WTC11 (cell line): ENCODE measurements around the gene SUSD4. TPM values are rescaled to one million over a fixed set of nuclear protein-coding genes. Genes with fewer than 3 reads are reported as not detected.

Experiments
- ATAC-seq: fragments of 200-7000 bp; cut with Tn5 transposase; 2 replicates; pipeline ENCODE4 v1.10.0; 2021; ENCODE audit warnings: mild to moderate bottlenecking, moderate library complexity
- CTCF ChIA-PET: fragments of 300-600 bp; sonication (Branson Sonifier 250); formaldehyde crosslinking; loops from one replicate; lab custom pipeline; 2021; ENCODE audit warnings: antibody characterized with exemption; lab: Charles Lee
- POLR2A ChIA-PET: fragments of 350-600 bp; sonication (Branson Sonifier 250); formaldehyde crosslinking; loops from one replicate; lab custom pipeline; 2021; ENCODE audit warnings: antibody characterized with exemption; lab: Charles Lee
- DNase-seq: peaks from one replicate; pipeline ENCODE4 v3.0.0; 2021; ENCODE audit warnings: low spot score
- H3K27ac Mint-ChIP-seq: 2 replicates; pipeline ENCODE4 v1.8.0; 2021; ENCODE audit warnings: mixed read lengths
- H3K27me3 Mint-ChIP-seq: 2 replicates; pipeline ENCODE4 v1.8.0; 2021; ENCODE audit warnings: low read depth, mild to moderate bottlenecking, moderate library complexity, mixed read lengths
- H3K36me3 Mint-ChIP-seq: 2 replicates; pipeline ENCODE4 v1.8.0; 2021; ENCODE audit warnings: mixed read lengths
- H3K4me1 Mint-ChIP-seq: 2 replicates; pipeline ENCODE4 v1.8.0; 2022; ENCODE audit warnings: mixed read lengths
- H3K4me3 Mint-ChIP-seq: 2 replicates; pipeline ENCODE4 v1.8.0; 2021; ENCODE audit warnings: mild to moderate bottlenecking, moderate library complexity, mixed read lengths
- H3K9me3 Mint-ChIP-seq: 2 replicates; pipeline ENCODE4 v1.8.0; 2021; ENCODE audit warnings: mixed read lengths
- AFF4 ChIP-seq: sonication (generic); formaldehyde crosslinking; IDR thresholded peaks from 2 replicates; pipeline ENCODE4 v1.8.1; 2023; ENCODE audit warnings: mild to moderate bottlenecking, missing genetic modification reagents, borderline replicate concordance
- ARID4B ChIP-seq: sonication (generic); formaldehyde crosslinking; IDR thresholded peaks from 2 replicates; pipeline ENCODE4 v1.8.0; 2023; ENCODE audit warnings: missing genetic modification reagents, mild to moderate bottlenecking, borderline replicate concordance
- CDX4 ChIP-seq: fragments of 250-450 bp; sonication (Bioruptor Pico); IDR thresholded peaks from 2 replicates; pipeline ENCODE4 v1.9.0; 2021; ENCODE audit warnings: moderate library complexity, mild to moderate bottlenecking, inconsistent platforms, borderline replicate concordance
- CREM ChIP-seq: sonication (generic); formaldehyde crosslinking; IDR thresholded peaks from 2 replicates; pipeline ENCODE4 v1.8.1; 2022; ENCODE audit warnings: mild to moderate bottlenecking, missing genetic modification reagents, moderate library complexity
- CTCF ChIP-seq: fragments of 200-600 bp; IDR thresholded peaks from 2 replicates; pipeline ENCODE4 v1.8.0; 2022; ENCODE audit warnings: antibody characterized with exemption
- IRF2 ChIP-seq: sonication (generic); formaldehyde crosslinking; IDR thresholded peaks from 2 replicates; pipeline ENCODE4 v1.8.0; 2022; ENCODE audit warnings: low read depth, missing genetic modification reagents, borderline replicate concordance
- MXD4 ChIP-seq: fragments of 250-450 bp; sonication (Bioruptor Pico); IDR thresholded peaks from 2 replicates; pipeline ENCODE4 v1.8.0; 2021; ENCODE audit warnings: mild to moderate bottlenecking, moderate library complexity, borderline replicate concordance
- NFATC4 ChIP-seq: fragments of 250-450 bp; sonication (Bioruptor Pico); IDR thresholded peaks from 2 replicates; pipeline ENCODE4 v1.9.0; 2021; ENCODE audit warnings: mild to moderate bottlenecking
- NR2C2 ChIP-seq: sonication (generic); formaldehyde crosslinking; IDR thresholded peaks from 2 replicates; pipeline ENCODE4 v1.8.0; 2022; ENCODE audit warnings: mild to moderate bottlenecking, missing genetic modification reagents
- NR3C1 ChIP-seq: sonication (generic); formaldehyde crosslinking; conservative IDR thresholded peaks from 2 replicates; pipeline ENCODE4 v1.8.1; 2023; ENCODE audit warnings: low read depth, mild to moderate bottlenecking, missing genetic modification reagents
- RORB ChIP-seq: fragments of 250-450 bp; sonication (Bioruptor Pico); IDR thresholded peaks from 2 replicates; pipeline ENCODE4 v1.9.0; 2021; ENCODE audit warnings: mild to moderate bottlenecking
- SOX15 ChIP-seq: fragments of 250-450 bp; sonication (Bioruptor Pico); IDR thresholded peaks from 2 replicates; pipeline ENCODE4 v1.9.0; 2021; ENCODE audit warnings: mild to moderate bottlenecking
- ZBTB21 ChIP-seq: sonication (generic); formaldehyde crosslinking; IDR thresholded peaks from 2 replicates; pipeline ENCODE4 v1.8.1; 2023; ENCODE audit warnings: mild to moderate bottlenecking, missing genetic modification reagents, borderline replicate concordance
- ZNF317 ChIP-seq: sonication (generic); formaldehyde crosslinking; IDR thresholded peaks from 2 replicates; pipeline ENCODE4 v1.8.1; 2023; ENCODE audit warnings: low read depth, mild to moderate bottlenecking, moderate library complexity, missing genetic modification reagents, borderline replicate concordance
- ZNF396 ChIP-seq: fragments of 250-450 bp; sonication (Bioruptor Pico); IDR thresholded peaks from 2 replicates; pipeline ENCODE4 v1.8.0; 2021; ENCODE audit warnings: mild to moderate bottlenecking, moderate library complexity, borderline replicate concordance
- ZNF532 ChIP-seq: fragments of 250-450 bp; sonication (Bioruptor Pico); IDR thresholded peaks from 2 replicates; pipeline ENCODE4 v1.9.0; 2021; ENCODE audit warnings: mild to moderate bottlenecking, borderline replicate concordance
- ZSCAN18 ChIP-seq: fragments of 250-450 bp; sonication (Bioruptor Pico); IDR thresholded peaks from 2 replicates; pipeline ENCODE4 v2.1.2; 2022; ENCODE audit warnings: mild to moderate bottlenecking, moderate library complexity
- total RNA-seq: library from RNA; stranded (reverse); gene quantifications from 3 replicates; pipeline ENCODE4 v1.2.3, GENCODE V29; 2021

Gene SUSD4
- total RNA-seq, 1 experiment from 2014 or later = 1.8 TPM

- no peak for TF ChIP-seq CTCF
- TF ChIP-seq SOX15 (CRISPR knock-in tag) = no peak
- TF ChIP-seq ARID4B (CRISPR knock-in tag) = no peak
- TF ChIP-seq ZNF396 (CRISPR knock-in tag) = no peak
- no peak for TF ChIP-seq CDX4 (CRISPR knock-in tag)
- no peak for TF ChIP-seq ZSCAN18 (CRISPR knock-in tag)
- TF ChIP-seq NFATC4 (CRISPR knock-in tag) = no peak
- no peak for TF ChIP-seq IRF2 (CRISPR knock-in tag)
- no peak for TF ChIP-seq ZNF532 (CRISPR knock-in tag)
- no peak for TF ChIP-seq MXD4
- no peak for TF ChIP-seq RORB (CRISPR knock-in tag)
- no peak for TF ChIP-seq CREM (CRISPR knock-in tag)
Observed at GRCh38 chr1:223312705-223313414, 51.1 kb downstream of the SUSD4 start (continued).

GRCh38 chr1:223312273-223312672 is 51.7 kb downstream of the SUSD4 start:
- no peak overlapping the region for H3K4me3 Mint-ChIP-seq
- CTCF ChIA-PET = interaction anchor here (2.0 kb wide), 1 partner anchor 244 kb away, joined by 8 read pairs; no protein-coding TSS in a partner anchor
- H3K9me3 Mint-ChIP-seq = peaks cover 14% of the 10 kb centered on the region; the same call in 1 of the 2 replicates
- H3K27ac Mint-ChIP-seq = no peak overlapping the region
- H3K4me1 Mint-ChIP-seq = peaks cover 4% of the 10 kb centered on the region
- H3K27me3 Mint-ChIP-seq = peaks cover 8% of the 10 kb centered on the region
- no peak for ATAC-seq
- TF ChIP-seq AFF4 (CRISPR knock-in tag) (no peak), NR3C1 (CRISPR knock-in tag) (no peak), NR2C2 (CRISPR knock-in tag) (no peak), ZBTB21 (no peak), ZSCAN18 (CRISPR knock-in tag) (no peak), ZNF317 (CRISPR knock-in tag) (no peak)
- POLR2A ChIA-PET = no interaction called here
- DNase-seq = no peak
- no peaks in the 10 kb centered on the region for H3K36me3 Mint-ChIP-seq
